Mammary epithelial cell (primary cell): ENCODE measurements around the gene ZNF320.
"Not testable (repeated sequence)": the region's sequence is repeated elsewhere in the genome, so short reads cannot be mapped to it uniquely, and the experiment has no call there.

Experiments used
- CTCF ChIP-seq, 2 donors: IDR thresholded peaks in 1 of 2; conservative IDR thresholded peaks in 1 of 2; 2 replicates each; pipeline ENCODE4 v1.5.1; 2011 to 2012; ENCODE audit warnings: inconsistent platforms in 2 of 2, low read length in 2 of 2, mild to moderate bottlenecking in 2 of 2, control low read depth in 1 of 2, low read depth in 1 of 2; ENCODE audit not compliant: insufficient read depth in 1 of 2; ENCODE audit errors: extremely low read depth in 1 of 2
- EZH2 ChIP-seq: IDR thresholded peaks from 2 replicates; pipeline ENCODE4 v1.6.1; 2012; ENCODE audit warnings: low read length, inconsistent platforms, borderline replicate concordance

GRCh38 chr19:52904052-52904780 is 6.8 kb upstream of the ZNF320 start:
- TF ChIP-seq CTCF (conservative IDR thresholded peaks at IDR 0.05 in 1 of 2, IDR thresholded peaks at IDR 0.05 in 1 of 2; ENCODE audit: extremely low read depth in 1 of 2, insufficient read depth in 1 of 2, low read depth in 1 of 2, low read length in 2 of 2); EZH2: not testable (repeated sequence)
